ENCODE measurements around the gene UBB.
A peak's percentile ranks its signal among the peaks of the same experiment; 100 is the strongest.

UBB gene

GRCh38 chr17:16418685-16419068 is 37.8 kb downstream of the UBB start:
- H3K4me3 ChIP-seq (ENCODE audit: low read depth, low read length), result no peak overlapping the region; the same call in 1 of the 2 replicates
- H3K4me1 ChIP-seq (ENCODE audit: control insufficient read depth, insufficient read depth, low read length, unreplicated experiment), result peaks cover 46% of the 10 kb centered on the region
- H2AFZ ChIP-seq (ENCODE audit: low read length, unreplicated experiment), result no peak overlapping the region
- peaks cover 34% of the 10 kb centered on the region for H3K79me2 ChIP-seq (ENCODE audit: control insufficient read depth, insufficient read depth, low read length, unreplicated experiment)
- H3K27me3 ChIP-seq (ENCODE audit: insufficient read depth, low read length), result no peaks in the 10 kb centered on the region
- 0 out of 2 replicates have a peak, but pooled peaks cover 3% of the 10 kb centered on the region for H3K36me3 ChIP-seq (ENCODE audit: insufficient read depth, low read length)
- H3K27ac ChIP-seq (ENCODE audit: low read depth, low read length), result peak overlapping the region; percentile 94

- Histone ChIP-seq H3K4me3 (ENCODE audit: low read depth, low read length) (peak overlapping the region; percentile 64), H3K79me2 (ENCODE audit: control insufficient read depth, insufficient read depth, low read length, unreplicated experiment) (peaks cover 34% of the 10 kb centered on the region), H3K4me1 (ENCODE audit: control insufficient read depth, insufficient read depth, low read length, unreplicated experiment) (peaks cover 46% of the 10 kb centered on the region), H2AFZ (ENCODE audit: low read length, unreplicated experiment) (peak overlapping the region; percentile 58), H3K27me3 (ENCODE audit: insufficient read depth, low read length) (no peaks in the 10 kb centered on the region), H3K27ac (ENCODE audit: low read depth, low read length) (peak overlapping the region; percentile 94), H3K36me3 (ENCODE audit: insufficient read depth, low read length) (0 out of 2 replicates have a peak, but pooled peaks cover 3% of the 10 kb centered on the region)
Observed at GRCh38 chr17:16419074-16419928, 38.4 kb downstream of the UBB start.

GRCh38 chr17:16419929-16420271 is 39.0 kb downstream of the UBB start:
- Histone ChIP-seq H3K27me3 (ENCODE audit: insufficient read depth, low read length) (no peaks in the 10 kb centered on the region), H3K27ac (ENCODE audit: low read depth, low read length) (peak overlapping the region; percentile 94), H3K4me3 (ENCODE audit: low read depth, low read length) (peak overlapping the region; percentile 64), H2AFZ (ENCODE audit: low read length, unreplicated experiment) (peak overlapping the region; percentile 58), H3K79me2 (ENCODE audit: control insufficient read depth, insufficient read depth, low read length, unreplicated experiment) (peaks cover 34% of the 10 kb centered on the region), H3K36me3 (ENCODE audit: insufficient read depth, low read length) (0 out of 2 replicates have a peak, but pooled peaks cover 3% of the 10 kb centered on the region), H3K4me1 (ENCODE audit: control insufficient read depth, insufficient read depth, low read length, unreplicated experiment) (peaks cover 46% of the 10 kb centered on the region)

- Histone ChIP-seq H3K4me3 (ENCODE audit: low read depth, low read length) (no peak overlapping the region), H3K4me1 (ENCODE audit: control insufficient read depth, insufficient read depth, low read length, unreplicated experiment) (peaks cover 34% of the 10 kb centered on the region), H3K79me2 (ENCODE audit: control insufficient read depth, insufficient read depth, low read length, unreplicated experiment) (peaks cover 13% of the 10 kb centered on the region), H3K27ac (ENCODE audit: low read depth, low read length) (no peak overlapping the region), H2AFZ (ENCODE audit: low read length, unreplicated experiment) (no peak overlapping the region), H3K36me3 (ENCODE audit: insufficient read depth, low read length) (0 out of 2 replicates have a peak, but pooled peaks cover 3% of the 10 kb centered on the region), H3K27me3 (ENCODE audit: insufficient read depth, low read length) (no peaks in the 10 kb centered on the region)
Observed at GRCh38 chr17:16422416-16422815, 41.5 kb downstream of the UBB start.

- Histone ChIP-seq H3K4me3 (ENCODE audit: low read depth, low read length) (no peak overlapping the region), H3K79me2 (ENCODE audit: control insufficient read depth, insufficient read depth, low read length, unreplicated experiment) (peaks cover 9% of the 10 kb centered on the region), H2AFZ (ENCODE audit: low read length, unreplicated experiment) (no peak overlapping the region), H3K27ac (ENCODE audit: low read depth, low read length) (no peak overlapping the region), H3K4me1 (ENCODE audit: control insufficient read depth, insufficient read depth, low read length, unreplicated experiment) (peaks cover 25% of the 10 kb centered on the region), H3K27me3 (ENCODE audit: insufficient read depth, low read length) (no peaks in the 10 kb centered on the region), H3K36me3 (ENCODE audit: insufficient read depth, low read length) (0 out of 2 replicates have a peak, but pooled peaks cover 3% of the 10 kb centered on the region)
Observed at GRCh38 chr17:16423226-16423872, 42.5 kb downstream of the UBB start.

- no peak overlapping the region for H2AFZ ChIP-seq (ENCODE audit: low read length, unreplicated experiment)
- H3K4me3 ChIP-seq (ENCODE audit: low read depth, low read length), result no peak overlapping the region
- H3K36me3 ChIP-seq (ENCODE audit: insufficient read depth, low read length), result peaks cover 9% of the 10 kb centered on the region; the same call in 1 of the 2 replicates
- H3K79me2 ChIP-seq (ENCODE audit: control insufficient read depth, insufficient read depth, low read length, unreplicated experiment), result peaks cover 9% of the 10 kb centered on the region
- H3K4me1 ChIP-seq (ENCODE audit: control insufficient read depth, insufficient read depth, low read length, unreplicated experiment), result peaks cover 6% of the 10 kb centered on the region
- H3K27ac ChIP-seq (ENCODE audit: low read depth, low read length), result no peak overlapping the region
- no peaks in the 10 kb centered on the region for H3K27me3 ChIP-seq (ENCODE audit: insufficient read depth, low read length)
Observed at GRCh38 chr17:16425202-16425601, 44.3 kb downstream of the UBB start.

- Histone ChIP-seq H3K4me1 (ENCODE audit: control insufficient read depth, insufficient read depth, low read length, unreplicated experiment) (no peaks in the 10 kb centered on the region), H2AFZ (ENCODE audit: low read length, unreplicated experiment) (no peak overlapping the region), H3K4me3 (ENCODE audit: low read depth, low read length) (no peak overlapping the region), H3K27me3 (ENCODE audit: insufficient read depth, low read length) (no peaks in the 10 kb centered on the region), H3K79me2 (ENCODE audit: control insufficient read depth, insufficient read depth, low read length, unreplicated experiment) (peaks cover 5% of the 10 kb centered on the region), H3K27ac (ENCODE audit: low read depth, low read length) (no peak overlapping the region), H3K36me3 (ENCODE audit: insufficient read depth, low read length) (peaks cover 9% of the 10 kb centered on the region; the same call in 1 of the 2 replicates)
Observed at GRCh38 chr17:16425698-16426659, 45.1 kb downstream of the UBB start.

GRCh38 chr17:16427020-16427419 is 46.1 kb downstream of the UBB start:
- H3K4me1 ChIP-seq (ENCODE audit: control insufficient read depth, insufficient read depth, low read length, unreplicated experiment), result no peaks in the 10 kb centered on the region
- no peaks in the 10 kb centered on the region for H3K27me3 ChIP-seq (ENCODE audit: insufficient read depth, low read length)
- H3K27ac ChIP-seq (ENCODE audit: low read depth, low read length), result no peak overlapping the region
- H3K4me3 ChIP-seq (ENCODE audit: low read depth, low read length), result no peak overlapping the region
- H3K36me3 ChIP-seq (ENCODE audit: insufficient read depth, low read length), result peaks cover 5% of the 10 kb centered on the region; the same call in 1 of the 2 replicates
- no peaks in the 10 kb centered on the region for H3K79me2 ChIP-seq (ENCODE audit: control insufficient read depth, insufficient read depth, low read length, unreplicated experiment)
- H2AFZ ChIP-seq (ENCODE audit: low read length, unreplicated experiment), result no peak overlapping the region

GRCh38 chr17:16428098-16428882 is 47.4 kb downstream of the UBB start:
- no peaks in the 10 kb centered on the region for H3K79me2 ChIP-seq (ENCODE audit: control insufficient read depth, insufficient read depth, low read length, unreplicated experiment)
- H3K4me3 ChIP-seq (ENCODE audit: low read depth, low read length), result no peak overlapping the region
- H3K27ac ChIP-seq (ENCODE audit: low read depth, low read length), result no peak overlapping the region
- H3K4me1 ChIP-seq (ENCODE audit: control insufficient read depth, insufficient read depth, low read length, unreplicated experiment), result no peaks in the 10 kb centered on the region
- H2AFZ ChIP-seq (ENCODE audit: low read length, unreplicated experiment), result no peak overlapping the region
- peaks cover 5% of the 10 kb centered on the region; the same call in 1 of the 2 replicates for H3K36me3 ChIP-seq (ENCODE audit: insufficient read depth, low read length)
- no peaks in the 10 kb centered on the region for H3K27me3 ChIP-seq (ENCODE audit: insufficient read depth, low read length)

Data from ACC112 (cell line).